Dendritic cell treated with granulocyte-macrophage colony-stimulating factor and Interleukin-4, amounts not matched to agents 40 ng/mL and 50 ng/mL, for 4 days (primary cell): Measurements from ENCODE around the gene CLRN1.

Experiments used
- H3K27ac Mint-ChIP-seq: one replicate; pipeline ENCODE4 v1.8.0; 2022; ENCODE audit warnings: mild to moderate bottlenecking, mixed read lengths
- H3K27me3 Mint-ChIP-seq: one replicate; pipeline ENCODE4 v1.8.0; 2022; ENCODE audit warnings: mild to moderate bottlenecking, mixed read lengths
- H3K36me3 Mint-ChIP-seq: one replicate; pipeline ENCODE4 v1.8.0; 2022; ENCODE audit warnings: low read depth, mixed read lengths
- H3K4me1 Mint-ChIP-seq: one replicate; pipeline ENCODE4 v1.8.0; 2022; ENCODE audit warnings: low read depth, mixed read lengths
- H3K4me3 Mint-ChIP-seq: one replicate; pipeline ENCODE4 v1.8.0; 2022; ENCODE audit warnings: mild to moderate bottlenecking, moderate library complexity, mixed read lengths
- H3K9me3 Mint-ChIP-seq: one replicate; pipeline ENCODE4 v1.8.0; 2022; ENCODE audit warnings: mixed read lengths
- intact Hi-C: fragments of 100-400 bp; cut with micrococcal nuclease; formaldehyde crosslinking; loops from one replicate; pipeline ENCODE4 v1.15.0; 2022

Gene CLRN1

GRCh38 chr3:150960708-150961684 lies 11.5 kb downstream of the CLRN1 start:
- no peak overlapping the region for H3K4me3 Mint-ChIP-seq
- H3K27ac Mint-ChIP-seq = no peak overlapping the region
- intact Hi-C loops = no loop called here
- no peaks in the 10 kb centered on the region for H3K27me3 Mint-ChIP-seq
- no peaks in the 10 kb centered on the region for H3K36me3 Mint-ChIP-seq
- H3K4me1 Mint-ChIP-seq = no peaks in the 10 kb centered on the region
- H3K9me3 Mint-ChIP-seq = no peaks in the 10 kb centered on the region

GRCh38 chr3:150958683-150959082 lies 13.8 kb downstream of the CLRN1 start:
- no peaks in the 10 kb centered on the region for H3K27me3 Mint-ChIP-seq
- no peaks in the 10 kb centered on the region for H3K9me3 Mint-ChIP-seq
- intact Hi-C loops = no loop called here
- H3K4me3 Mint-ChIP-seq = no peak overlapping the region
- H3K4me1 Mint-ChIP-seq = no peaks in the 10 kb centered on the region
- H3K36me3 Mint-ChIP-seq = no peaks in the 10 kb centered on the region
- H3K27ac Mint-ChIP-seq = no peak overlapping the region

DNA sequence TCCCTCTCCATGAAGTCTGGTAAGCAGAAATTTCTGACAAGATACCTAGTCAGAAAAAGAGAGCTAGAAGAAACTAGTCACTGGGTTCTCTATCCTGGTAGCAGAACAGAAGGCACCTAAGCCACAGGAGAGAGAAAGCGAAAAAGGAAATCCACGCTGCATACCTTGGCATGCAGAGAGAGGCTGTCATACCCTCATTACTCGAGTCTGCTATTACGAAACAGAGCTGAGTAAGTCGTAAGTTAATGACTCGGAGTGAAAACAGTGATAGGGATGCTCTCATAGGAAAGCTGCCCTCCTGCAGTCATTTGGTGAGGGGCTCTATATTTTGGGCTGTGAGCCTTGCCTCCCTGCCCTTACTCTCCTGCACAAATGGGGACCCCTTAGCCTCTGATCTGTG lies 16.2 kb downstream of the CLRN1 start:
- H3K27me3 Mint-ChIP-seq = peaks cover 1% of the 10 kb centered on the region
- H3K27ac Mint-ChIP-seq = no peak overlapping the region
- H3K36me3 Mint-ChIP-seq = no peaks in the 10 kb centered on the region
- no peaks in the 10 kb centered on the region for H3K9me3 Mint-ChIP-seq
- H3K4me1 Mint-ChIP-seq = no peaks in the 10 kb centered on the region
- no peak overlapping the region for H3K4me3 Mint-ChIP-seq
- intact Hi-C loops = no loop called here

- H3K36me3 Mint-ChIP-seq = no peaks in the 10 kb centered on the region
- no peak overlapping the region for H3K27ac Mint-ChIP-seq
- intact Hi-C loops = no loop called here
- H3K4me3 Mint-ChIP-seq = no peak overlapping the region
- no peaks in the 10 kb centered on the region for H3K4me1 Mint-ChIP-seq
- no peaks in the 10 kb centered on the region for H3K9me3 Mint-ChIP-seq
- H3K27me3 Mint-ChIP-seq = peaks cover 1% of the 10 kb centered on the region
Measured at GRCh38 chr3:150951923-150952322, 20.6 kb downstream of the CLRN1 start.

GRCh38 chr3:150945226-150946032 lies 27.1 kb downstream of the CLRN1 start:
- no peaks in the 10 kb centered on the region for H3K27me3 Mint-ChIP-seq
- intact Hi-C loops = no loop called here
- H3K27ac Mint-ChIP-seq = no peak overlapping the region
- no peaks in the 10 kb centered on the region for H3K9me3 Mint-ChIP-seq
- no peaks in the 10 kb centered on the region for H3K36me3 Mint-ChIP-seq
- no peaks in the 10 kb centered on the region for H3K4me1 Mint-ChIP-seq
- H3K4me3 Mint-ChIP-seq = no peak overlapping the region

DNA sequence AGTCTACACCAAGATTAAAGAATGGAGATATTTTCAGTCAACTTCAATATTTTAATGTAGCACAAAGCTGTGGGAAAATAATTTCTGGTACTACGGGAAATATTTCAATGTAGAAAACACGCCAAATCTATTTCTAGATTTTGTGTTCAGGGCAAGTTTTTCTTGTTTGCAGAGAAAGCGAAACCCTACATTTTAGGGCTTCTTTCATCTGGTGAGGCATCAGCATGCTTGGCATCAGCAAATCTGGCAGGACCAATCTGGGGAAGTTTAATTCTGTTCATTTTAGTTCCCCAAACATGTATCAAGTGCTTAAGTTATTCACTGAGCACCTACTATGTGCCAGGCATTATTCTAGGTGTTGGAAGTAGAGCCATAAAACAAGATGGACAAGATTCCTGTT lies 30.3 kb downstream of the CLRN1 start:
- Mint-ChIP-seq H3K27ac (no peak overlapping the region), H3K4me1 (no peaks in the 10 kb centered on the region), H3K27me3 (no peaks in the 10 kb centered on the region), H3K36me3 (no peaks in the 10 kb centered on the region), H3K9me3 (no peaks in the 10 kb centered on the region), H3K4me3 (no peak overlapping the region)
- intact Hi-C loops = no loop called here

GRCh38 chr3:150936693-150937092 lies 35.8 kb downstream of the CLRN1 start:
- H3K36me3 Mint-ChIP-seq = no peaks in the 10 kb centered on the region
- H3K9me3 Mint-ChIP-seq = no peaks in the 10 kb centered on the region
- intact Hi-C loops = no loop called here
- peaks cover 5% of the 10 kb centered on the region for H3K4me1 Mint-ChIP-seq
- H3K4me3 Mint-ChIP-seq = no peak overlapping the region
- H3K27ac Mint-ChIP-seq = no peak overlapping the region
- H3K27me3 Mint-ChIP-seq = no peaks in the 10 kb centered on the region

DNA sequence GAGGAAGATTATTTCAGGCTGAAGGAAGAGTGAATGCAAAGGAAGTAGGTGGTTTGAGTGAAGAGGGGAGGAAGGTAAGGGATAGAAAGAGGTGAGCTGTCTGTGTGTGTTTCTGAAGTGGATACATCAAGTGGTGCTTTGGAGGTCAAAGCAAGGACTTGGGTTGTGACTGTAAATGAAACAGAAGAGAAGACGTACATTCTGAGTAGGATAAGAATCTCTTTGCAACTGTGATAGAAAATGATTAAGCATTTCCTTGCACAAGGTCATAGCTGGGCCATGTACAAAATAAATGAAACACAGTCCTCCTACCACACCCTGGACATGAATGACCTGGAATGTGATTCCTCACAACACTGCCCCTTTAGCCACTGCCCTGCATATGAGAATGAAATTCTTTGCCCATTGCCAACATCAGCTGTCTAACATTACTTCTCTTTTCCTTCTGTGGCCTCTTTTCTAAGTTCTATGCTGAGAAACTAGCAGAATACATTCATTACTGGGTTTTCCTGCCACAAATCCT lies 39.0 kb downstream of the CLRN1 start:
- Mint-ChIP-seq H3K27ac (no peak overlapping the region), H3K4me1 (peaks cover 5% of the 10 kb centered on the region), H3K27me3 (peaks cover 3% of the 10 kb centered on the region), H3K4me3 (no peak overlapping the region), H3K36me3 (no peaks in the 10 kb centered on the region), H3K9me3 (no peaks in the 10 kb centered on the region)
- intact Hi-C loops = no loop called here

GRCh38 chr3:150931745-150932144 lies 40.8 kb downstream of the CLRN1 start:
- Mint-ChIP-seq H3K27ac (no peak overlapping the region), H3K27me3 (peaks cover 3% of the 10 kb centered on the region), H3K9me3 (no peaks in the 10 kb centered on the region), H3K36me3 (no peaks in the 10 kb centered on the region), H3K4me3 (no peak overlapping the region), H3K4me1 (peaks cover 3% of the 10 kb centered on the region)
- intact Hi-C loops = no loop called here

DNA sequence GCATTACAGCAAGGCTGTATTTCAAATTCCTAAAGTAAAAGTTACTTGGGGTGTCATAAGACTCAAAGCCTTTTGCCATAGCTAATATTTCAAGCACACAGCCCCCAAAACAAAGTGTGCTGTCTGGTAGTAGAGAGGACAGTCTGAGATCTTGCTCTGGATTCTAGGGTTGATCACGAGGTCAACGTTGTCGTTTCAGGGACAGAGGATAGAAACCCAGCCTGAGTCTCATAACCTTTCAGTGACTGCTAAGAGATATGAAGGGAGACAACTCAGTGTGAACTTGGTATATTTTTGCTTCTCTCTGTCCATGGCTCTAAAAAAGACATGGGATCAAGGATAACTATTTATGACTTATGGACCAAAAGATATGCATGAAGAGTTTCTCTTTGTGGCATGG lies 41.7 kb downstream of the CLRN1 start:
- Mint-ChIP-seq H3K9me3 (no peaks in the 10 kb centered on the region), H3K4me3 (no peak overlapping the region), H3K36me3 (no peaks in the 10 kb centered on the region), H3K27ac (no peak overlapping the region), H3K27me3 (peaks cover 3% of the 10 kb centered on the region), H3K4me1 (peaks cover 6% of the 10 kb centered on the region)
- intact Hi-C loops = no loop called here

GRCh38 chr3:150928234-150928633 lies 44.3 kb downstream of the CLRN1 start:
- intact Hi-C loops = no loop called here
- no peaks in the 10 kb centered on the region for H3K9me3 Mint-ChIP-seq
- H3K4me3 Mint-ChIP-seq = no peak overlapping the region
- H3K36me3 Mint-ChIP-seq = no peaks in the 10 kb centered on the region
- peaks cover 13% of the 10 kb centered on the region for H3K4me1 Mint-ChIP-seq
- H3K27me3 Mint-ChIP-seq = peaks cover 3% of the 10 kb centered on the region
- H3K27ac Mint-ChIP-seq = no peak overlapping the region

DNA sequence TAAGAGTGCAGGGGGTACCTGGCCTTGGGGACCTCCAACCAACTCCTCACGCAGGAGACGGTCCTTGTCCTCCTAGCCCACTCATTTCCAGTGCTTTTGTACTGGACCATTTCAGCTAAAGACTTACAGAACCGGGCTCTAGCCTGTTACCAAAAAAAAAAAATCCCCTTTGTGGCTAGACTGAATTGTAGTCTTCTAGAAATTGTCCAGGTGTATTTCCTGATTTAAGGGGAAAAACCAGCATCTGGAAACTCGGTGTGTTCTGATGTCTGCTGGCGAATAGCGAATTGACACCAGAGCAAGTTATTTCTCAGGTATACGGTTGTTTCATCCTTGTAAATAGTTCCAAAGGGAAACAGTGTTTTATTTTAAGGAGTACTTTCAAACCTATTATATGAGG lies 46.2 kb downstream of the CLRN1 start:
- H3K4me3 Mint-ChIP-seq = peak overlapping the region; percentile 58
- peaks cover 13% of the 10 kb centered on the region for H3K4me1 Mint-ChIP-seq
- peaks cover 3% of the 10 kb centered on the region for H3K27me3 Mint-ChIP-seq
- H3K9me3 Mint-ChIP-seq = no peaks in the 10 kb centered on the region
- intact Hi-C loops = no loop called here
- H3K27ac Mint-ChIP-seq = peak overlapping the region; percentile 70
- no peaks in the 10 kb centered on the region for H3K36me3 Mint-ChIP-seq

DNA sequence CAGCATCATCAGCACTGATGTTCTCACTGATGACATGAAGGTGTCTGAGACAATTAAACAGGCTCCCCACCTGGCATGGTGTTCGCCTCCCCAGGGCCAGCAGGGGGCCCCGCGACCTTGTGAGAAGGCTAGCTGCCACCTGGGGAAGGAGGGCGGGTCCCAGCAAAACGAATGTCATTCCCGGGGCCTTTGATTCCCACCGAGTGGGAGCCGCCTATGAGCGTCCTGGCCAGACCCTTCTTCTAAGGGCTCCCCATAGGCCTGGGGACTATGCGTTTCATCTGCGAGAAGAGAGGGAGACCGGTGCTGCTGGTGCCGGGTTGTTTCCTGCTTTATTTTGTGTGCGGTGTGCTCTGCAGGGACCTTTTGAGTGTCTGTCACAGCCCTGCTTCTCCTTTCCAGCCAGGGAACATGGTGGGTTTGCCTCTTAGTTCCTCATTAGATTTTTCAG lies 46.8 kb downstream of the CLRN1 start:
- Mint-ChIP-seq H3K36me3 (no peaks in the 10 kb centered on the region), H3K9me3 (no peaks in the 10 kb centered on the region), H3K27ac (peak overlapping the region; percentile 70), H3K4me1 (peaks cover 13% of the 10 kb centered on the region), H3K27me3 (peaks cover 3% of the 10 kb centered on the region), H3K4me3 (peak overlapping the region; percentile 58)
- intact Hi-C loops = no loop called here

DNA sequence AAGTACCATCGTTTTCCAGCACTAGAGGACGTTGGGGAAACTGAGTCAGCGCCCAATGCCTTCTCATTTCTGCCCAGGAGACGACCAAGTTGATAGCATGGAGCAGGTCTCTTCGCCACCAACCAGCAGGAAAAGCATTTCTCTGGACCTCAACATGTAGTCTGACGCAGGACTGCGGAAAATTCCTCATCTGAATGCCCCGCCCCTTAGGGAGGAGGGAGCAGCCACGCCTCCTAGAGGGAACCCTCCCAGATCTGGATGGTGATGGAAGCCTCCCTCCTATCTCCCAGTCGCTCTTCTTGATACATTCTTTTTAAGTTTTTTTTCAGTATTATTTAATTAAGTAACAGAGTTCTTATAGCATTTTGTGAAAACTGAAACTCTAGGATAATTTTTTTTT lies 49.9 kb downstream of the CLRN1 start:
- Mint-ChIP-seq H3K27me3 (peaks cover 2% of the 10 kb centered on the region), H3K4me3 (no peak overlapping the region), H3K36me3 (no peaks in the 10 kb centered on the region), H3K27ac (no peak overlapping the region), H3K4me1 (peaks cover 13% of the 10 kb centered on the region), H3K9me3 (no peaks in the 10 kb centered on the region)
- intact Hi-C loops = no loop called here
